Measurements from ENCODE around the gene MSI2. TPM values are rescaled to one million over a fixed set of nuclear protein-coding genes. Genes with fewer than 3 reads are reported as not detected.

MSI2 gene
- total and polyA plus RNA-seq, 2 donors (not counting 3 experiments of a cell fraction or from before 2014, with no cell fraction given): 20.9 to 59.3 TPM

GRCh38 chr17:57225127-57225526 lies 31.2 kb upstream of the MSI2 start:
- CTCF ChIA-PET: interaction anchor here (2.4 kb wide), 1 partner anchor 18 kb away, joined by 7 read pairs; no protein-coding TSS in a partner anchor
- no TSS peak for BruUV-seq (replicated peaks)
- Histone ChIP-seq H3K79me2 (ENCODE audit: control insufficient read depth, insufficient read depth, low read length) (no peaks in the 10 kb centered on the region), H3K4me3 (replicated peaks in 1 of 3; ENCODE audit: insufficient read depth in 1 of 3, low read depth in 1 of 3, low read length in 3 of 3) (no peak overlapping the region), H3K4me2 (ENCODE audit: insufficient read depth, low read length) (no peak overlapping the region), H3K36me3 (ENCODE audit: control insufficient read depth in 2 of 2, extremely low read depth in 1 of 2, insufficient read depth in 2 of 2, low read length in 2 of 2) (no peaks in the 10 kb centered on the region), H3K27me3 (ENCODE audit: control insufficient read depth in 2 of 2, insufficient read depth in 2 of 2, low read length in 2 of 2) (no peaks in the 10 kb centered on the region), H3K27ac (ENCODE audit: insufficient read depth, low read depth, low read length) (no peak overlapping the region), H3K4me1 (ENCODE audit: control insufficient read depth, extremely low read depth, insufficient read depth, low read length) (peaks cover 12% of the 10 kb centered on the region), H4K20me1 (replicated peaks; ENCODE audit: control insufficient read depth, extremely low read depth, insufficient read depth, low read length) (no peaks in the 10 kb centered on the region), H2AFZ (ENCODE audit: low read depth, low read length) (no peak overlapping the region), H3K9me1 (replicated peaks; ENCODE audit: control insufficient read depth, extremely low read depth, insufficient read depth, low read length) (no peaks in the 10 kb centered on the region), H3K9me3 (replicated peaks; ENCODE audit: control insufficient read depth, insufficient read depth, low read length) (peaks cover 2% of the 10 kb centered on the region), H3K9ac (replicated peaks; ENCODE audit: extremely low read depth, insufficient read depth, low read length) (no peak overlapping the region)
- intact Hi-C loops (cut with micrococcal nuclease): no loop called here
- dilution Hi-C loops (cut with MboI; ENCODE audit: extremely low pct_ligation_motif_present, low sequenced_read_pairs): no loop called here
- TF ChIP-seq GATA2 (IDR thresholded peaks at IDR 0.05; ENCODE audit: insufficient read depth, insufficient read length, low read depth, low read length) (no peak), EZH2 (IDR thresholded peaks at IDR 0.05; ENCODE audit: borderline replicate concordance, low read depth, low read length, severe bottlenecking) (no peak), JUN (IDR thresholded peaks at IDR 0.05; ENCODE audit: borderline replicate concordance, insufficient read depth, insufficient read length, low read depth) (no peak), POLR2AphosphoS5 (IDR thresholded peaks at IDR 0.05; ENCODE audit: insufficient read depth, low read depth, low read length) (no peak), FOS (IDR thresholded peaks at IDR 0.05; ENCODE audit: borderline replicate concordance, insufficient read depth, low read length) (no peak)
- FAIRE-seq (no peak), DNase-seq (ENCODE audit: low read depth, low spot score) (no peak)
- POLR2A ChIA-PET: no interaction called here

- Histone ChIP-seq H3K9ac (replicated peaks; ENCODE audit: extremely low read depth, insufficient read depth, low read length) (no peak overlapping the region), H3K9me3 (replicated peaks; ENCODE audit: control insufficient read depth, insufficient read depth, low read length) (no peaks in the 10 kb centered on the region), H3K36me3 (ENCODE audit: control insufficient read depth in 2 of 2, extremely low read depth in 1 of 2, insufficient read depth in 2 of 2, low read length in 2 of 2) (no peaks in the 10 kb centered on the region), H3K27me3 (ENCODE audit: control insufficient read depth in 2 of 2, insufficient read depth in 2 of 2, low read length in 2 of 2) (no peaks in the 10 kb centered on the region), H2AFZ (ENCODE audit: low read depth, low read length) (peak overlapping the region; percentile 69), H3K4me2 (ENCODE audit: insufficient read depth, low read length) (peak overlapping the region; percentile 16), H3K4me1 (ENCODE audit: control insufficient read depth, extremely low read depth, insufficient read depth, low read length) (peaks cover 12% of the 10 kb centered on the region), H3K27ac (ENCODE audit: insufficient read depth, low read depth, low read length) (no peak overlapping the region), H3K4me3 (replicated peaks in 1 of 3; ENCODE audit: insufficient read depth in 1 of 3, low read depth in 1 of 3, low read length in 3 of 3) (no peak overlapping the region), H3K79me2 (ENCODE audit: control insufficient read depth, insufficient read depth, low read length) (no peaks in the 10 kb centered on the region), H3K9me1 (replicated peaks; ENCODE audit: control insufficient read depth, extremely low read depth, insufficient read depth, low read length) (no peaks in the 10 kb centered on the region), H4K20me1 (replicated peaks; ENCODE audit: control insufficient read depth, extremely low read depth, insufficient read depth, low read length) (no peaks in the 10 kb centered on the region)
- FAIRE-seq: no peak
- no TSS peak for BruUV-seq (replicated peaks)
- TF ChIP-seq MAX (IDR thresholded peaks at IDR 0.05; ENCODE audit: insufficient read depth, insufficient read length) (no peak), GATA2 (IDR thresholded peaks at IDR 0.05; ENCODE audit: insufficient read depth, insufficient read length, low read depth, low read length) (peak; percentile 73), POLR2AphosphoS5 (IDR thresholded peaks at IDR 0.05; ENCODE audit: insufficient read depth, low read depth, low read length) (peak; percentile 31)
- POLR2A ChIA-PET: no interaction called here
- dilution Hi-C loops (cut with MboI; ENCODE audit: extremely low pct_ligation_motif_present, low sequenced_read_pairs): no loop called here
- intact Hi-C loops (cut with micrococcal nuclease): no loop called here
- DNase-seq (ENCODE audit: low read depth, low spot score): peak; percentile 50
- CTCF ChIA-PET: interaction anchor here (0.8 to 2.0 kb wide), 4 partner anchors 17 to 556 kb away, joined by 3 to 21 read pairs (median 5); no protein-coding TSS in a partner anchor
These were observed 29.5 kb upstream of the MSI2 start for GRCh38 chr17:57226793-57227192.

Measured in endothelial cell of umbilical vein (primary cell).